Neural cell (in vitro differentiated cells): ENCODE data around the gene ATP2B2. TPM values are rescaled to one million over a fixed set of nuclear protein-coding genes. Genes with fewer than 3 reads are reported as not detected.

Experiments used
- H2AFZ ChIP-seq: fragments of 200-600, 300-800 bp; sonication (generic), shearing (Covaris generic); 2 replicates; pipeline ENCODE4 v1.6.0; 2014; ENCODE audit warnings: low read depth, mild to moderate bottlenecking, antibody characterized with exemption, low read length, moderate library complexity
- H3F3A ChIP-seq: fragments of 200-600 bp; shearing (Covaris generic); 2 replicates; pipeline ENCODE4 v1.6.1; 2016; ENCODE audit warnings: mild to moderate bottlenecking, moderate library complexity, mixed read lengths, antibody characterized with exemption, low read length; ENCODE audit not compliant: insufficient read depth, poor library complexity, severe bottlenecking
- H3K27ac ChIP-seq: fragments of 200-600, 300-800 bp; sonication (generic), shearing (Covaris generic); 2 replicates; pipeline ENCODE4 v1.5.1; 2014; ENCODE audit warnings: mild to moderate bottlenecking, low read length, moderate library complexity
- H3K27me3 ChIP-seq: fragments of 300-800, 200-600 bp; sonication (generic), shearing (Covaris generic); 2 replicates; pipeline ENCODE4 v1.6.0; 2014; ENCODE audit warnings: mild to moderate bottlenecking, low read depth, low read length, moderate library complexity; ENCODE audit not compliant: insufficient read depth
- H3K36me3 ChIP-seq: fragments of 300-800, 200-600 bp; sonication (generic), shearing (Covaris generic); 2 replicates; pipeline ENCODE4 v1.5.1; 2014; ENCODE audit warnings: mild to moderate bottlenecking, antibody characterized with exemption, low read length, moderate library complexity; ENCODE audit not compliant: insufficient read depth
- H3K4me2 ChIP-seq: fragments of 300-800, 200-600 bp; sonication (generic), shearing (Covaris generic); 2 replicates; pipeline ENCODE4 v1.6.0; 2014; ENCODE audit warnings: mild to moderate bottlenecking, low read length
- H3K4me3 ChIP-seq: fragments of 300-800, 200-600 bp; sonication (generic), shearing (Covaris generic); 2 replicates; pipeline ENCODE4 v1.5.1; 2014; ENCODE audit warnings: mild to moderate bottlenecking, low read length, moderate library complexity
- H3K79me2 ChIP-seq: fragments of 200-600 bp; shearing (Covaris generic); replicated peaks from 2 replicates; pipeline ENCODE4 v1.6.0; 2014; ENCODE audit warnings: mild to moderate bottlenecking, low read length, moderate library complexity; ENCODE audit not compliant: insufficient read depth
- H3K9ac ChIP-seq: fragments of 300-800, 200-600 bp; sonication (generic), shearing (Covaris generic); 2 replicates; pipeline ENCODE4 v1.6.1; 2016; ENCODE audit warnings: mild to moderate bottlenecking, low read length, mixed read lengths
- H3K9me2 ChIP-seq: fragments of 200-600 bp; shearing (Covaris generic); 2 replicates; pipeline ENCODE4 v1.6.1; 2016; ENCODE audit warnings: mild to moderate bottlenecking, low read length, mixed read lengths; ENCODE audit not compliant: insufficient read depth
- H3K9me3 ChIP-seq: fragments of 200-600, 300-800 bp; sonication (generic), shearing (Covaris generic); 2 replicates; pipeline ENCODE4 v1.6.1; 2016; ENCODE audit warnings: mild to moderate bottlenecking, mixed run types, low read length, moderate library complexity, mixed read lengths
- H4K20me1 ChIP-seq: fragments of 200-600 bp; shearing (Covaris generic); 2 replicates; pipeline ENCODE4 v1.6.1; 2016; ENCODE audit warnings: mild to moderate bottlenecking, mixed run types; ENCODE audit not compliant: insufficient read depth
- CTCF ChIP-seq: fragments of 450-650 bp; IDR thresholded peaks from 2 replicates; pipeline ENCODE4 v1.5.1; 2014; ENCODE audit warnings: antibody characterized with exemption, mild to moderate bottlenecking, moderate library complexity; ENCODE audit not compliant: poor library complexity, severe bottlenecking
- EP300 ChIP-seq: fragments of 450-650 bp; conservative IDR thresholded peaks from 2 replicates; pipeline ENCODE4 v1.6.1; 2014; ENCODE audit warnings: antibody characterized with exemption, mild to moderate bottlenecking, moderate library complexity; ENCODE audit not compliant: poor library complexity, severe bottlenecking
- MXI1 ChIP-seq: fragments of 450-650 bp; conservative IDR thresholded peaks from 2 replicates; pipeline ENCODE4 v1.6.1; 2014; ENCODE audit warnings: antibody characterized with exemption, mild to moderate bottlenecking; ENCODE audit not compliant: poor library complexity, severe bottlenecking
- POLR2AphosphoS5 ChIP-seq: IDR thresholded peaks from 2 replicates; pipeline ENCODE4 v1.6.1; 2012
- RAD21 ChIP-seq: fragments of 450-650 bp; conservative IDR thresholded peaks from 2 replicates; pipeline ENCODE4 v1.6.1; 2014; ENCODE audit warnings: antibody characterized with exemption, mild to moderate bottlenecking, moderate library complexity
- SMC3 ChIP-seq: fragments of 450-650 bp; conservative IDR thresholded peaks from 2 replicates; pipeline ENCODE4 v1.6.1; 2014; ENCODE audit warnings: antibody characterized with exemption, mild to moderate bottlenecking, moderate library complexity; ENCODE audit not compliant: poor library complexity
- TAF1 ChIP-seq: IDR thresholded peaks from 2 replicates; pipeline ENCODE4 v1.6.1; 2012; ENCODE audit warnings: low read depth
- polyA plus RNA-seq: library from polyadenylated mRNA; depleted of rRNA; stranded (reverse); fragments of >200 nt; gene quantifications from 2 replicates; pipeline ENCODE4 v1.2.3, GENCODE V29; 2014
- TF ChIP-seq, protein P1 (sequence below): IDR thresholded peaks from 2 replicates; pipeline ENCODE4 v1.6.1; 2012; ENCODE audit warnings: borderline replicate concordance

ATP2B2 gene
- polyA plus RNA-seq, 1 donor from 2014 or later: 8.3 TPM

- no peak overlapping the region for H3K9ac ChIP-seq
- no peak overlapping the region for H3K4me3 ChIP-seq
- TF ChIP-seq EP300 (no peak), MXI1 (no peak), TAF1 (no peak), POLR2AphosphoS5 (no peak), SMC3 (no peak)
- TF ChIP-seq, protein P1, sequence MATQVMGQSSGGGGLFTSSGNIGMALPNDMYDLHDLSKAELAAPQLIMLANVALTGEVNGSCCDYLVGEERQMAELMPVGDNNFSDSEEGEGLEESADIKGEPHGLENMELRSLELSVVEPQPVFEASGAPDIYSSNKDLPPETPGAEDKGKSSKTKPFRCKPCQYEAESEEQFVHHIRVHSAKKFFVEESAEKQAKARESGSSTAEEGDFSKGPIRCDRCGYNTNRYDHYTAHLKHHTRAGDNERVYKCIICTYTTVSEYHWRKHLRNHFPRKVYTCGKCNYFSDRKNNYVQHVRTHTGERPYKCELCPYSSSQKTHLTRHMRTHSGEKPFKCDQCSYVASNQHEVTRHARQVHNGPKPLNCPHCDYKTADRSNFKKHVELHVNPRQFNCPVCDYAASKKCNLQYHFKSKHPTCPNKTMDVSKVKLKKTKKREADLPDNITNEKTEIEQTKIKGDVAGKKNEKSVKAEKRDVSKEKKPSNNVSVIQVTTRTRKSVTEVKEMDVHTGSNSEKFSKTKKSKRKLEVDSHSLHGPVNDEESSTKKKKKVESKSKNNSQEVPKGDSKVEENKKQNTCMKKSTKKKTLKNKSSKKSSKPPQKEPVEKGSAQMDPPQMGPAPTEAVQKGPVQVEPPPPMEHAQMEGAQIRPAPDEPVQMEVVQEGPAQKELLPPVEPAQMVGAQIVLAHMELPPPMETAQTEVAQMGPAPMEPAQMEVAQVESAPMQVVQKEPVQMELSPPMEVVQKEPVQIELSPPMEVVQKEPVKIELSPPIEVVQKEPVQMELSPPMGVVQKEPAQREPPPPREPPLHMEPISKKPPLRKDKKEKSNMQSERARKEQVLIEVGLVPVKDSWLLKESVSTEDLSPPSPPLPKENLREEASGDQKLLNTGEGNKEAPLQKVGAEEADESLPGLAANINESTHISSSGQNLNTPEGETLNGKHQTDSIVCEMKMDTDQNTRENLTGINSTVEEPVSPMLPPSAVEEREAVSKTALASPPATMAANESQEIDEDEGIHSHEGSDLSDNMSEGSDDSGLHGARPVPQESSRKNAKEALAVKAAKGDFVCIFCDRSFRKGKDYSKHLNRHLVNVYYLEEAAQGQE: no peak
- no peak overlapping the region for H3K4me2 ChIP-seq
- no peaks in the 10 kb centered on the region for H4K20me1 ChIP-seq
- H3K36me3 ChIP-seq: no peaks in the 10 kb centered on the region
- H3K79me2 ChIP-seq: no peaks in the 10 kb centered on the region
- H2AFZ ChIP-seq: no peak overlapping the region
- H3K27me3 ChIP-seq: no peaks in the 10 kb centered on the region
- H3F3A ChIP-seq: peaks cover 4% of the 10 kb centered on the region
- no peaks in the 10 kb centered on the region for H3K9me2 ChIP-seq
- H3K27ac ChIP-seq: no peak overlapping the region
- H3K9me3 ChIP-seq: no peaks in the 10 kb centered on the region
Observed at GRCh38 chr3:10550705-10551104, 45.3 kb upstream of the ATP2B2 start.

GRCh38 chr3:10549617-10550230 lies 44.3 kb upstream of the ATP2B2 start:
- H3K9me2 ChIP-seq: no peaks in the 10 kb centered on the region
- H4K20me1 ChIP-seq: no peaks in the 10 kb centered on the region
- no peak overlapping the region for H3K4me3 ChIP-seq
- H3F3A ChIP-seq: peaks cover 4% of the 10 kb centered on the region
- H3K9me3 ChIP-seq: no peaks in the 10 kb centered on the region
- no peaks in the 10 kb centered on the region for H3K79me2 ChIP-seq
- no peaks in the 10 kb centered on the region for H3K27me3 ChIP-seq
- no peaks in the 10 kb centered on the region for H3K36me3 ChIP-seq
- H3K9ac ChIP-seq: no peak overlapping the region
- no peak overlapping the region for H2AFZ ChIP-seq
- no peak overlapping the region for H3K27ac ChIP-seq
- no peak overlapping the region for H3K4me2 ChIP-seq
- TF ChIP-seq CTCF (no peak), RAD21 (no peak), EP300 (no peak), TAF1 (no peak), SMC3 (no peak), MXI1 (no peak), POLR2AphosphoS5 (no peak)
- TF ChIP-seq, protein P1: no peak
